Activated T-cell treated with anti-CD3 and anti-CD28 coated beads, Interleukin-2, amount 50 U/mL, for 4 hours (primary cell): ENCODE results near the gene INPP5D. TPM values are rescaled to one million over a fixed set of nuclear protein-coding genes. Genes with fewer than 3 reads are reported as not detected.

ENCODE experiments used
- ATAC-seq, 2 donors: fragments of 200-7000 bp; cut with Tn5 transposase; one replicate each; pipeline ENCODE4 v1.10.0; 2021
- DNase-seq: peaks from one replicate; pipeline ENCODE4 v3.0.0-alpha.2; 2020
- H3K27me3 Mint-ChIP-seq: one replicate; pipeline ENCODE4 v1.8.0; 2021; ENCODE audit warnings: low read depth, mixed read lengths
- H3K36me3 Mint-ChIP-seq: one replicate; pipeline ENCODE4 v1.8.0; 2022; ENCODE audit warnings: mixed read lengths; ENCODE audit not compliant: insufficient read depth
- H3K4me1 Mint-ChIP-seq: one replicate; pipeline ENCODE4 v1.8.0; 2021; ENCODE audit warnings: low read depth, mixed read lengths
- H3K4me3 Mint-ChIP-seq: one replicate; pipeline ENCODE4 v1.8.0; 2021; ENCODE audit warnings: mild to moderate bottlenecking, moderate library complexity, mixed read lengths
- H3K9me3 Mint-ChIP-seq: one replicate; pipeline ENCODE4 v1.8.0; 2021; ENCODE audit warnings: mixed read lengths
- total RNA-seq, 3 donors: library from RNA; stranded (reverse); gene quantifications; one replicate each; pipeline ENCODE4 v1.2.1, GENCODE V29; 2021

The INPP5D gene
- total RNA-seq, 3 donors from 2014 or later: 31.2 to 35.5 (median 31.7) TPM

DNA sequence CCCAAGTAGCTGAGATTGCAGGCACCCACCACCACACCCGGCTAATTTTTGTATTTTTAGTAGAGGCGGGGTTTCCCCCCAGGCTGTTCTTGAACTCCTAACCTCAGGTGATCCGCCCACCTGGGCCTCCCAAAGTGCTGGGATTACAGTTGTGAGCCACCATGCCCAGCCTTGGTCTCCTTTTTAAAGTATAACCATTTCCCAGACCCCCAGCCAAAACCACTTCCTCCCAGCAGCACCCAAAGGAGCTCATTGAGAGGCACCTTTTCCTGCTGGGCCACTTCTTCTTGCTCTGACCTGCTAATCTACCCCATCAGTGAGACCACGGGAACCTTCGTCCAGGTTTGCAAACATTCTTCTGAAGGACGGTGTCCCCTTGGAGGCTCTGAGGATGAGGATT, 69.9 kb downstream of the INPP5D start:
- ATAC-seq: no peak
- Mint-ChIP-seq H3K4me1 (peaks cover 11% of the 10 kb centered on the region), H3K36me3 (peaks cover 50% of the 10 kb centered on the region), H3K9me3 (peaks cover 5% of the 10 kb centered on the region), H3K4me3 (no peak overlapping the region), H3K27me3 (no peaks in the 10 kb centered on the region)
- no peak for DNase-seq

DNA sequence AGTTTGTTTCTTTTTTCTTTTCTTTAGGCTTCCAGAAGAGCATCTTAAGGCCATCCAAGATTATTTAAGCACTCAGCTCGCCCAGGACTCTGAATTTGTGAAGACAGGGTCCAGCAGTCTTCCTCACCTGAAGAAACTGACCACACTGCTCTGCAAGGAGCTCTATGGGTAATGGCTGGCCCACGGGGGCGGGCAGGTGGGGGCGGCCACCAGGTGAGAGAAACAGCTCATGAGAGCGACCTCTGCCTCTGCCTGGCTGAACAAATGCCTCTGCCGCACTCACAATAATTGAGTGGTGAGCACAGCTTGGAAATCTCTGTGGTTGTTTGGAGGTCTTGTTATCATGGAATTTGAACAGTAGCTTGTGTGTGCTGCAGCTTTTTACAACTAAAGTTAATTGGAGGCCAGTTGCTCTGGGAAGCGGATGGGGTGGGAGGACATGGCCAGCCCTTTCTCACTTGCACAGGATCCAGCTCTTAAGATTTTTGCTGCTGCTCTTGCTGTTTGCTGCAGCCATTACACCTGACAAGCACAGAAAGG, 70.4 kb downstream of the INPP5D start:
- peaks cover 5% of the 10 kb centered on the region for H3K9me3 Mint-ChIP-seq
- H3K27me3 Mint-ChIP-seq: no peaks in the 10 kb centered on the region

DNA sequence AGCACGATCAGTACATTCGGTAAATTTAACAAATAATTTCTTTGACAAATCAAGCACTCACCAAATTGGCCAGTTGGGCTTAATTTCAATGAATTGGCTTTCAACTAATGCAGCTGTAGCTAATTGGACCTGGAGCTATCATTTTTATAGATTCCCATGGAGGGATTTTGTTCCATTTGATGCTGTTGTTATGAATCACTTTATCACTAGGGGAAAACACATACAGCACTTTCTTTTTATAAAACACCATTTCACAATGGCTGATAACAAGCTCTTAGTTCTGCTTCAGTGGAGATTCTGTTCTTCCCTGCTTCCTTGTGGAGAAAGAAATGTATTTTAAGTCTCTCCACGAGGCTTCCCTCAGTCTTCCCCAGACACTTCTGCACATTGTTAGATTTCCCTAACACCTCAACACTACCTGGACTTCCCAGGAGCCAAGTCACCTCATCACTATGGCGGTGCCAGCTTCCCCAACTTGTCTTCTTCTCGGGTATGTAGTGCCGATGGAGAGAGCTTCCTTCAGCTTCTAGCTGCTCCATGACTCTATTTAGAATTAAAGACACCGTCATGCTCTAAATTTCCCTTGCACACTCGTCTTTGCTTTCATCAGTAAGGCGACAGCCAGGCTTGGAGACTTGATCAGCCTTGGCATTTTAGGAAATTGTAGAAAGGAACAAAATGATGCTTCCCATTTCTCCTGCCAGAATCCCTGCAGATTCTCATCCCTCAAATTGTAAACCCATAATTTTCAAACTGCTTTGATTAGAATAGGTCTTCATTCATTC, 72.0 kb downstream of the INPP5D start:
- ATAC-seq: no peak
- Mint-ChIP-seq H3K27me3 (no peaks in the 10 kb centered on the region), H3K4me3 (no peak overlapping the region), H3K4me1 (peaks cover 11% of the 10 kb centered on the region), H3K36me3 (peaks cover 52% of the 10 kb centered on the region), H3K9me3 (peaks cover 5% of the 10 kb centered on the region)
- no peak for DNase-seq

More for the DNA sequence above, 70.4 kb downstream of the INPP5D start:
- Mint-ChIP-seq H3K36me3 (peaks cover 51% of the 10 kb centered on the region), H3K4me1 (peaks cover 11% of the 10 kb centered on the region), H3K4me3 (no peak overlapping the region)
- ATAC-seq: no peak
- DNase-seq: no peak

DNA sequence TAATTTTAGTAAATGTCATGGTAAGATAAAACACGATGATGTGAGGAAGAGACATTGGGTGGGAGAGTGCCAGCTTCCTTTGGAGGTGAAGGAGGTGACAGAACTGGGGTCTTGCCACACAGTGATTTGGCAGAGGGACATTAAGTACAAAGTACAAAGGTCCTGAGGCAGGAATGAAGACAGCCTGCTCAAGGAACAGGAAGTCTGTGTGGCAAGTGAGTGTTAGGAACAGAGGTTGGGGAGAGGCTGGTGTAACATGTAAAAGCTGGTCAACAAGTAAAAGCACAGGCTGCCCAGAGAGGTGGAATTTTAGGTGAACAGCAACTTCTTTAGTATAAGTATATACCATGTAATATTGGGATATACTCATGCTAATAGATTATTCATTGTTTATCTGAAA, 73.1 kb downstream of the INPP5D start:
- Mint-ChIP-seq H3K4me1 (peaks cover 11% of the 10 kb centered on the region), H3K4me3 (no peak overlapping the region)

DNA sequence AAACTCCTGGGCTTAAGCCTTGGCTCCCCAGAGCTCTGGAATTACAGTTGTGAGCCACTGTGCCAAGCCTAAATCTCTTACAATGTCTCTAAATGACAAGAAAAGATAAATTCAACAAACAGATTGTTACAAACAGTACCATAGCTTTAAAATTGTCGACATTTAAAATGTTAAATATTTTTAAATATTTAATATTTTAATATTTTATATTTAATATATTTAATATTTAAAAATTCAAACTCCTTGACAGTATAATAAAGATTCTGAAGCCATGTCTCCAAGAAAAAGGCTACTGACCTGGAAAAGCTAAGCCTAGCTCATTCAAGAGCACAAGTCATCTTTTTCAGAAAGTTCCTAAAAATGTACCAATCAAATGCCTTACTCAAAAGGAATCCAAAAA, 75.3 kb downstream of the INPP5D start:
- ATAC-seq: no peak
- peaks cover 4% of the 10 kb centered on the region for H3K4me1 Mint-ChIP-seq

More for the DNA sequence above, 73.1 kb downstream of the INPP5D start:
- Mint-ChIP-seq H3K9me3 (peaks cover 5% of the 10 kb centered on the region), H3K36me3 (peaks cover 49% of the 10 kb centered on the region), H3K27me3 (no peaks in the 10 kb centered on the region)
- no peak for DNase-seq
- no peak for ATAC-seq

DNA sequence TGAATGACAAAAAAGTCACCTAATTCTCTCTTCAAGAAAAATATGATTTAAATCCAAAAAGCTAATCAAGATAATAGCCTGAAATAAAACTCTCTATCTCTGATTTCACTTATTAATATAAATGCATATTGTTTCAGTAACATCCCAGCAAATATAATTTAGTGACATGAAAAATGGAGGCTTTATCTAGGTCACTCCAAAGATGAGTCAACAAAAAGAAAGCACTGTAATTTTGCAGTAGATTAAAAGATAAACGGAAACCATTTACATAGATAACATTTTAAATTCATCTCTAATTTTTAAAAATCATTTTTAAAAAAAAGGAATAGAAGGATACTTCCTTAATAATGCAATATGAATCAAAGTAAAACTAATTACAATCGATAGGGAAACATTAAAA, 76.9 kb downstream of the INPP5D start:
- peaks cover 39% of the 10 kb centered on the region for H3K36me3 Mint-ChIP-seq
- peaks cover 16% of the 10 kb centered on the region for H3K4me1 Mint-ChIP-seq
- no peaks in the 10 kb centered on the region for H3K27me3 Mint-ChIP-seq
- H3K4me3 Mint-ChIP-seq: no peak overlapping the region
- ATAC-seq (no peak), DNase-seq (no peak)
- peaks cover 5% of the 10 kb centered on the region for H3K9me3 Mint-ChIP-seq

More for the DNA sequence above, 75.3 kb downstream of the INPP5D start:
- no peak for DNase-seq
- no peaks in the 10 kb centered on the region for H3K27me3 Mint-ChIP-seq
- no peak overlapping the region for H3K4me3 Mint-ChIP-seq
- peaks cover 5% of the 10 kb centered on the region for H3K9me3 Mint-ChIP-seq
- H3K36me3 Mint-ChIP-seq: peaks cover 45% of the 10 kb centered on the region

DNA sequence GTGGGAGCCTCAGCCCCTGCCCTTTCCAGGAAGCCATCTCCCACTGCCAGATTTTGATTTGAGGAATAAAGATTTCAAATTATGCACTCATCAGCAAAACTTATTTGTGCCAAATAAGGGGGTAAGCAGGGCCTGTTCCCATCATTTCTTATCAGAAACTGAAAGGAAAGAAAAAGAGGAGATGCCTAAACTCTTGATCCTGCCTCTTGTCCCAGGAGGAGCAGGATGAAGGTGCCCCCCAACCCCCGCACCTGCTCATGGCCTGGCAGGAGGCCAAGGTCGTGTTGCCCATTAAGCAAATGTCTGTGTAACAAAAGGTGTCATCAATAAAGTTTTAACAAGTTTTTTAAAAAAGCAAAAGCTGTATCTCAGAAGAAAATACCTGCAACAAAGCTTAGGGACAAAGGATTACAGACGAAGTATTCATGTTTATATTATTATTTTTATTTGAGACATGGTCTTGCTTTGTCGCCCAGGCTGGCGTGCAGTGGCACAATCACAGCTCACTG, 80.0 kb downstream of the INPP5D start:
- Mint-ChIP-seq H3K9me3 (no peaks in the 10 kb centered on the region), H3K27me3 (no peaks in the 10 kb centered on the region), H3K36me3 (peaks cover 30% of the 10 kb centered on the region), H3K4me1 (peaks cover 32% of the 10 kb centered on the region), H3K4me3 (no peak overlapping the region)
- no peak for DNase-seq
- no peak for ATAC-seq

DNA sequence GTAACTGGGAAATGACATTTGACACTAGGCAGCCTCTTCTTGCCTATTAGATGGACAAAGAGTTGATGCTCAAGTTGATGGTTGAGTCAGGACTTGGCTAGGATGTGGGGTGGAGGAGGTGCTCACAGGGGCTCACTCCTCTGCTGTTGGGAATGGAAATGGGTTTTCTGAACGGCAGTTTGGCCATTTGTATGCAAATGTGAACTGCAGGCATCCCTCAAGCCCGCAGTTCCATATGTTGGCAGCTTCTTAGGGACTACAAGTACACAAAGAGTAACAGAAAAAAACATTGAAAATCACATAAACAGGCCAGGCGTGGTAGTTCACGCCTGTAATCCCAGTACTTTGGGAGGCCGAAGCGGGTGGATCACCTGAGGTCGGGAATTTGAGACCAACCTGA, 80.8 kb downstream of the INPP5D start:
- ATAC-seq: no peak

DNA sequence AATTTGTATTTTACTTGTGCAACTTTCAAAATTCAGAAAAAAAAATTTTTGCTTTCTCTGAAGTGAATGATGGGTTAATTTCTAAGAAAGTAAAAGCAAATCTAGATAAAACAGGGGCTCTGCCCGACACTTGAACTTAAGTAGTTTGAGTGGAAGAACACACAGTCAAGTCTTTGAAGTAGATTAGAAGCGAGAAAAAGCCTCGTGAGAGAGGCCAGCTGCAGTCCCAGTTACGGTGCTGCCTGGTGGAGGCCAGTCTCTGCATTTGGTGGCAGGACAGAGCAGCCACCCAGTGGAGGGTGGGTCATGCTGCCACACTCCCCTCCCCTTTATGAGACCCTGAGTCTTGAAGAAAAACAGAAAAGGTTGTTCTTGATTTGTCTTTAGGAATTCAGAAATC, 81.8 kb downstream of the INPP5D start:
- no peaks in the 10 kb centered on the region for H3K27me3 Mint-ChIP-seq
- no peak overlapping the region for H3K4me3 Mint-ChIP-seq
- H3K9me3 Mint-ChIP-seq: no peaks in the 10 kb centered on the region
- no peak for DNase-seq
- peaks cover 33% of the 10 kb centered on the region for H3K4me1 Mint-ChIP-seq
- ATAC-seq: peak in 1 of 2 donors; percentile 37
- H3K36me3 Mint-ChIP-seq: peaks cover 29% of the 10 kb centered on the region

More for the DNA sequence above, 80.8 kb downstream of the INPP5D start:
- Mint-ChIP-seq H3K4me3 (no peak overlapping the region), H3K36me3 (peaks cover 33% of the 10 kb centered on the region), H3K4me1 (peaks cover 33% of the 10 kb centered on the region), H3K9me3 (no peaks in the 10 kb centered on the region), H3K27me3 (no peaks in the 10 kb centered on the region)
- DNase-seq: no peak

DNA sequence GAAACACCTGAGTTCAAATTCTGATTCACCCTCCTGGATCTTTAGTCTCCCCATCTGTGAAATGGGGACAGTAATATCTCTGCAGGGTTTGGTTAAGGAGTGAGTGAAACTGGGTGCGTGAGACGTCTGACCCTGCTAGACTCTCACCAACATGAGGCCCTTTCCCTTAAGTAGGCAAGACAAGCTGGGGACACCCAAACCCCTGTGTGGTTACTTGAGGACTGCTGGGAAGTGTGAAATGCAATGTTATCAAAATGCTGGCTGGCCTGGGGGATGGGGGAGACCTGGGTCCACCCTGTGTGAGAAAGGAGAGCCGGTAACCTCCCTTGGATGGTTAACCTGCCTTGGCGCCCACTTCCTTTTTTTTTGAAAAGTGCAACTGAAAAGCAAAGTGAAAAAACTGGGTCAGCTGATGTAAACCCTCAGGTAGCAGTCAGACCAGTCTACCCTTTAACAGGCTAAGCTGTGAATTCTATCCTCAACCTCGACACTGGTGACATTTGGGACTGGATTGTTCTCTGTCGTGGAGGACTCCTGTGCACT, 82.3 kb downstream of the INPP5D start:
- DNase-seq (no peak), ATAC-seq (peak; percentile 46 to 56)
- Mint-ChIP-seq H3K9me3 (no peaks in the 10 kb centered on the region), H3K4me3 (peak overlapping the region; percentile 42), H3K36me3 (peaks cover 29% of the 10 kb centered on the region), H3K4me1 (peaks cover 33% of the 10 kb centered on the region), H3K27me3 (no peaks in the 10 kb centered on the region)

DNA sequence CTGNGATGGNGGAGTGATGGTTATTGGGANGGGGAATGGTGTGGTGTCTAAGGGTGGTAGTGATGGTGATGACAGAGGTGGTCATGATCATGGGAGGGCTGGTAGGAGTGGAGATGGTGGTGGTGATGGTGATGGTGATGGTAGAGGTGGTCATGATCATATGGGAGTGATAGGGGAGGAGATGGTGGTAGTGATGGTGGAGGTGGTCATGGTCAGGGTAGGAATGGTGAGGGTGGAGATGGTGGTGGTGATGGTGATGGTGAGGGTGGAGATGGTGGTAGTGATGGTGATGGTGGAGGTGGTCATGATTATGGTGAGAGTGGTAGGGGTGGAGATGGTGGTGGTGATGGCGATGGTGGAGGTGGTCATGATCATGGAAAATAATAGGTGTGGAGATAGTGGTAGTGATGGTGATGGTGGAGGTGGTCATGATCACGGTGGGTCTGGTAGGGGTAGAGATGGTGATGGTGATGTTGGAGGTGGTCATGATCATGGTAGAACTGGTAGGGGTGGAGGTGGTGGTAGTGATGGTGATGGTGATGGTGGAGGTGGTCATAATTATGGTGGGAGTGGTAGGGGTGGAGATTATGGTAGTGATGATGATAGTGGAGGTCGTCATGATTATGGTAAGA, 83.7 kb downstream of the INPP5D start:
- peaks cover 33% of the 10 kb centered on the region for H3K4me1 Mint-ChIP-seq
- peaks cover 39% of the 10 kb centered on the region for H3K36me3 Mint-ChIP-seq
- H3K9me3 Mint-ChIP-seq: no peaks in the 10 kb centered on the region
- no peak overlapping the region for H3K4me3 Mint-ChIP-seq
- H3K27me3 Mint-ChIP-seq: no peaks in the 10 kb centered on the region
- ATAC-seq (no peak), DNase-seq (no peak)

DNA sequence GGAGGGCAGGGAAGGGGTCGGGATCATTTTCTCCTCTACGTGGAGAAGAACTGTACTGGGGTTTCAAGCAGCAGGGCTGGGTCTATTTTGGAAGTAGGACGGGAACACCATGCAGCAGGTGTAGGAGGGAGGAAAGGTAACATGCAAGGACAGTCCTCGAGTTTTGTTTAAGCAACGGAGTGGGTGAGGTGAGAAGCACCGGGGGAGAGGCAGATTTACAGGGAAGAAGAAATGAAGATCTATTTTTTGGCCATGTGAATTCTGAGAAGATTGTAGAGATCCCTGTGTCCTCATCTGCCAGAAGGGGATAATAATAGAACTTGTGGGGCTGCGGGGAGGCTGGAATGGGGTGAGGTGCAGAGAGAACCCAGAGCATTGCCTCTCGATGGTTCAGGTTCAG, 85.6 kb downstream of the INPP5D start:
- peaks cover 50% of the 10 kb centered on the region for H3K36me3 Mint-ChIP-seq
- no peaks in the 10 kb centered on the region for H3K9me3 Mint-ChIP-seq
- H3K4me3 Mint-ChIP-seq: no peak overlapping the region
- peaks cover 30% of the 10 kb centered on the region for H3K4me1 Mint-ChIP-seq
- DNase-seq (no peak), ATAC-seq (no peak)
- H3K27me3 Mint-ChIP-seq: no peaks in the 10 kb centered on the region

DNA sequence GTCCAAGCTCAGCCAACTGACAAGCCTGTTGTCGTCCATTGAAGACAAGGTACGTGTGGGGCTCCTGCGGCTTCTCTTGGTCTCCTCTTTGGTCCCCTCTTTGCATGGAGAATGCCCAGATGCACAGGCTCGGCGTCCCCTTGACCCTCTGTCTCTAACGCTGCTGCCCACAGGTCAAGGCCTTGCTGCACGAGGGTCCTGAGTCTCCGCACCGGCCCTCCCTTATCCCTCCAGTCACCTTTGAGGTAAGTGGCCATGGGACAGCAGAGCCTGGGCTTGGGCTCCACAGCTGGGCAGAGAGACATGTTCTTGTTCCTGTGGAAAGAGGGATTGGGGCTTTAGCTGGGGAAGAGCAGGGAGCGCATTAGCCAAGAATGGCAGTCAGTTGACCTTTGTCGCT, 86.1 kb downstream of the INPP5D start:
- H3K9me3 Mint-ChIP-seq: no peaks in the 10 kb centered on the region
- peaks cover 50% of the 10 kb centered on the region for H3K36me3 Mint-ChIP-seq

DNA sequence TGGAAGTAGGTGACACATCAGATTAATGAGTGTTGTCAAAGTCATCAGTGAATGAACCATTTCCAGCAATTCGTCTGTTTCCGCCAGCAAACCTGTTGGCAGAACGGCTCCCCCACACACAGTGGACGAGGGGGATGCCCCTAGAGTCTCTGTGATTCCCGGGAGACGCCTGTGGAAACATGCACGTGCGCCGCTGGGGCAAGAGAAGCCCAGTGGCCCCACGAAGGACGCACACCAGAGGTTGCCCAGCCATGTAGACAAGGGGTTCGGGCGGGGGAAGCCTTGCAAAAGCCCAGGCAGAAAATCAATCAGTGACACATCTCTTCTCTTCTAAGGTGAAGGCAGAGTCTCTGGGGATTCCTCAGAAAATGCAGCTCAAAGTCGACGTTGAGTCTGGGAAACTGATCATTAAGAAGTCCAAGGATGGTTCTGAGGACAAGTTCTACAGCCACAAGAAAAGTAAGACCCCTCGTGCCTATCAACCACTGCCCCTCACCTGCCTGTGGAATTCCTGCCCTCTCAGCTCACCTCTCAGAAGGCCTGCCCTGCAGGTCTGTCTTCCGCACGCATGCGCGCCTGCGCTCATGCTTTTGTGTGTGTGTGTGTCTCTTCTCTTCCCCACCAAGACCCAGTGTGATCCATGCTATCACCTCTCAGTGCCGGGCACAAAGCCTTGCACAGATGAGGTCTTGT, 87.1 kb downstream of the INPP5D start:
- Mint-ChIP-seq H3K27me3 (no peaks in the 10 kb centered on the region), H3K36me3 (peaks cover 54% of the 10 kb centered on the region), H3K4me1 (peaks cover 15% of the 10 kb centered on the region)

More for the DNA sequence above, 86.1 kb downstream of the INPP5D start:
- H3K4me1 Mint-ChIP-seq: peaks cover 25% of the 10 kb centered on the region
- ATAC-seq (no peak), DNase-seq (no peak)
- H3K27me3 Mint-ChIP-seq: no peaks in the 10 kb centered on the region
- no peak overlapping the region for H3K4me3 Mint-ChIP-seq

More for the DNA sequence above, 87.1 kb downstream of the INPP5D start:
- Mint-ChIP-seq H3K9me3 (no peaks in the 10 kb centered on the region), H3K4me3 (no peak overlapping the region)
- no peak for ATAC-seq
- DNase-seq: no peak
